Measurements from ENCODE around the gene PPP1R16B.

PPP1R16B gene

GRCh38 chr20:38877483-38877882 is 72.0 kb downstream of the PPP1R16B start:
- no peak overlapping the region for H3K4me3 ChIP-seq (ENCODE audit: low read length in 2 of 2)
- no peak overlapping the region for H3K27ac ChIP-seq (ENCODE audit: low read length)
- H3K27me3 ChIP-seq (ENCODE audit: control insufficient read depth in 1 of 2, insufficient read depth in 2 of 2, low read length in 2 of 2), result peaks cover 11 to 28% of the 10 kb centered on the region in 2 donors
- H3K4me1 ChIP-seq (ENCODE audit: control insufficient read depth, insufficient read depth, low read length), result peaks cover 6% of the 10 kb centered on the region
- H3K9me3 ChIP-seq (ENCODE audit: control insufficient read depth in 2 of 2, low read length in 2 of 2), result no peaks in the 10 kb centered on the region
- no peak overlapping the region for H3K9ac ChIP-seq (ENCODE audit: low read length in 2 of 2)
- H3K36me3 ChIP-seq (ENCODE audit: control insufficient read depth in 2 of 2, insufficient read depth in 2 of 2, low read length in 2 of 2), result no peaks in the 10 kb centered on the region

- H3K9ac ChIP-seq (ENCODE audit: low read length in 2 of 2), result no peak overlapping the region
- H3K4me1 ChIP-seq (ENCODE audit: control insufficient read depth, insufficient read depth, low read length), result peaks cover 6% of the 10 kb centered on the region
- H3K27me3 ChIP-seq (ENCODE audit: control insufficient read depth in 1 of 2, insufficient read depth in 2 of 2, low read length in 2 of 2), result peaks cover 18 to 35% of the 10 kb centered on the region in 2 donors
- H3K9me3 ChIP-seq (ENCODE audit: control insufficient read depth in 2 of 2, low read length in 2 of 2), result no peaks in the 10 kb centered on the region
- H3K36me3 ChIP-seq (ENCODE audit: control insufficient read depth in 2 of 2, insufficient read depth in 2 of 2, low read length in 2 of 2), result no peaks in the 10 kb centered on the region
- no peak overlapping the region for H3K4me3 ChIP-seq (ENCODE audit: low read length in 2 of 2)
- H3K27ac ChIP-seq (ENCODE audit: low read length), result no peak overlapping the region
Observed at GRCh38 chr20:38878866-38879265, 73.4 kb downstream of the PPP1R16B start.

GRCh38 chr20:38880952-38881735 is 75.6 kb downstream of the PPP1R16B start:
- no peak overlapping the region for H3K4me3 ChIP-seq (ENCODE audit: low read length in 2 of 2)
- peaks cover 18 to 39% of the 10 kb centered on the region in 2 donors for H3K27me3 ChIP-seq (ENCODE audit: control insufficient read depth in 1 of 2, insufficient read depth in 2 of 2, low read length in 2 of 2)
- no peak overlapping the region for H3K27ac ChIP-seq (ENCODE audit: low read length)
- no peaks in the 10 kb centered on the region for H3K36me3 ChIP-seq (ENCODE audit: control insufficient read depth in 2 of 2, insufficient read depth in 2 of 2, low read length in 2 of 2)
- H3K9me3 ChIP-seq (ENCODE audit: control insufficient read depth in 2 of 2, low read length in 2 of 2), result no peaks in the 10 kb centered on the region
- H3K9ac ChIP-seq (ENCODE audit: low read length in 2 of 2), result no peak overlapping the region
- H3K4me1 ChIP-seq (ENCODE audit: control insufficient read depth, insufficient read depth, low read length), result no peaks in the 10 kb centered on the region

- Histone ChIP-seq H3K36me3 (ENCODE audit: control insufficient read depth in 2 of 2, insufficient read depth in 2 of 2, low read length in 2 of 2) (no peaks in the 10 kb centered on the region), H3K27me3 (ENCODE audit: control insufficient read depth in 1 of 2, insufficient read depth in 2 of 2, low read length in 2 of 2) (peaks cover 18 to 39% of the 10 kb centered on the region in 2 donors), H3K9ac (ENCODE audit: low read length in 2 of 2) (no peak overlapping the region), H3K9me3 (ENCODE audit: control insufficient read depth in 2 of 2, low read length in 2 of 2) (no peaks in the 10 kb centered on the region), H3K4me1 (ENCODE audit: control insufficient read depth, insufficient read depth, low read length) (no peaks in the 10 kb centered on the region), H3K27ac (ENCODE audit: low read length) (no peak overlapping the region), H3K4me3 (ENCODE audit: low read length in 2 of 2) (no peak overlapping the region)
Observed at GRCh38 chr20:38881806-38882440, 76.4 kb downstream of the PPP1R16B start.

- no peak overlapping the region for H3K4me3 ChIP-seq (ENCODE audit: low read length in 2 of 2)
- no peaks in the 10 kb centered on the region for H3K36me3 ChIP-seq (ENCODE audit: control insufficient read depth in 2 of 2, insufficient read depth in 2 of 2, low read length in 2 of 2)
- no peaks in the 10 kb centered on the region for H3K9me3 ChIP-seq (ENCODE audit: control insufficient read depth in 2 of 2, low read length in 2 of 2)
- no peak overlapping the region for H3K27ac ChIP-seq (ENCODE audit: low read length)
- H3K27me3 ChIP-seq (ENCODE audit: control insufficient read depth in 1 of 2, insufficient read depth in 2 of 2, low read length in 2 of 2), result peaks cover 18 to 36% of the 10 kb centered on the region in 2 donors
- no peak overlapping the region for H3K9ac ChIP-seq (ENCODE audit: low read length in 2 of 2)
- no peaks in the 10 kb centered on the region for H3K4me1 ChIP-seq (ENCODE audit: control insufficient read depth, insufficient read depth, low read length)
Observed at GRCh38 chr20:38882600-38882999, 77.1 kb downstream of the PPP1R16B start.

GRCh38 chr20:38883081-38883980 is 77.8 kb downstream of the PPP1R16B start:
- H3K9ac ChIP-seq (ENCODE audit: low read length in 2 of 2), result no peak overlapping the region
- no peak overlapping the region for H3K4me3 ChIP-seq (ENCODE audit: low read length in 2 of 2)
- H3K27me3 ChIP-seq (ENCODE audit: control insufficient read depth in 1 of 2, insufficient read depth in 2 of 2, low read length in 2 of 2), result peaks cover 18 to 37% of the 10 kb centered on the region in 2 donors
- no peak overlapping the region for H3K27ac ChIP-seq (ENCODE audit: low read length)
- H3K9me3 ChIP-seq (ENCODE audit: control insufficient read depth in 2 of 2, low read length in 2 of 2), result no peaks in the 10 kb centered on the region
- H3K4me1 ChIP-seq (ENCODE audit: control insufficient read depth, insufficient read depth, low read length), result no peaks in the 10 kb centered on the region
- H3K36me3 ChIP-seq (ENCODE audit: control insufficient read depth in 2 of 2, insufficient read depth in 2 of 2, low read length in 2 of 2), result no peaks in the 10 kb centered on the region

- Histone ChIP-seq H3K9ac (ENCODE audit: low read length in 2 of 2) (no peak overlapping the region), H3K36me3 (ENCODE audit: control insufficient read depth in 2 of 2, insufficient read depth in 2 of 2, low read length in 2 of 2) (no peaks in the 10 kb centered on the region), H3K4me3 (ENCODE audit: low read length in 2 of 2) (no peak overlapping the region), H3K9me3 (ENCODE audit: control insufficient read depth in 2 of 2, low read length in 2 of 2) (no peaks in the 10 kb centered on the region), H3K27me3 (ENCODE audit: control insufficient read depth in 1 of 2, insufficient read depth in 2 of 2, low read length in 2 of 2) (peaks cover 18 to 39% of the 10 kb centered on the region in 2 donors), H3K4me1 (ENCODE audit: control insufficient read depth, insufficient read depth, low read length) (no peaks in the 10 kb centered on the region), H3K27ac (ENCODE audit: low read length) (no peak overlapping the region)
Observed at GRCh38 chr20:38883981-38884733, 78.7 kb downstream of the PPP1R16B start.

- no peaks in the 10 kb centered on the region for H3K4me1 ChIP-seq (ENCODE audit: control insufficient read depth, insufficient read depth, low read length)
- no peak overlapping the region for H3K9ac ChIP-seq (ENCODE audit: low read length in 2 of 2)
- H3K27me3 ChIP-seq (ENCODE audit: control insufficient read depth in 1 of 2, insufficient read depth in 2 of 2, low read length in 2 of 2), result peaks cover 18 to 41% of the 10 kb centered on the region in 2 donors
- no peaks in the 10 kb centered on the region for H3K9me3 ChIP-seq (ENCODE audit: control insufficient read depth in 2 of 2, low read length in 2 of 2)
- H3K27ac ChIP-seq (ENCODE audit: low read length), result no peak overlapping the region
- no peak overlapping the region for H3K4me3 ChIP-seq (ENCODE audit: low read length in 2 of 2)
- no peaks in the 10 kb centered on the region for H3K36me3 ChIP-seq (ENCODE audit: control insufficient read depth in 2 of 2, insufficient read depth in 2 of 2, low read length in 2 of 2)
Observed at GRCh38 chr20:38885357-38885756, 79.9 kb downstream of the PPP1R16B start.

GRCh38 chr20:38888059-38888831 is 82.7 kb downstream of the PPP1R16B start:
- Histone ChIP-seq H3K4me3 (ENCODE audit: low read length in 2 of 2) (no peak overlapping the region), H3K9me3 (ENCODE audit: control insufficient read depth in 2 of 2, low read length in 2 of 2) (no peaks in the 10 kb centered on the region), H3K27ac (ENCODE audit: low read length) (no peak overlapping the region), H3K4me1 (ENCODE audit: control insufficient read depth, insufficient read depth, low read length) (no peaks in the 10 kb centered on the region), H3K9ac (ENCODE audit: low read length in 2 of 2) (no peak overlapping the region), H3K36me3 (ENCODE audit: control insufficient read depth in 2 of 2, insufficient read depth in 2 of 2, low read length in 2 of 2) (no peaks in the 10 kb centered on the region), H3K27me3 (ENCODE audit: control insufficient read depth in 1 of 2, insufficient read depth in 2 of 2, low read length in 2 of 2) (peaks cover 5 to 28% of the 10 kb centered on the region in 2 donors)

Data from stomach smooth muscle (tissue), 2 donors.